Nephron progenitor cell (in vitro differentiated cells): ENCODE data around the gene ZBTB7C.

Experiments used
- DNase-seq: peaks from one replicate; pipeline ENCODE4 v3.0.0; 2021
- H3K27ac Mint-ChIP-seq: 2 replicates; pipeline ENCODE4 v1.8.0; 2021; ENCODE audit warnings: mild to moderate bottlenecking, moderate library complexity, mixed read lengths
- H3K27me3 Mint-ChIP-seq: 2 replicates; pipeline ENCODE4 v1.8.0; 2021; ENCODE audit warnings: mild to moderate bottlenecking, low read depth, mixed read lengths; ENCODE audit not compliant: poor library complexity
- H3K36me3 Mint-ChIP-seq: 2 replicates; pipeline ENCODE4 v1.8.0; 2021; ENCODE audit warnings: low read depth, mixed read lengths
- H3K4me1 Mint-ChIP-seq: 2 replicates; pipeline ENCODE4 v1.8.0; 2021; ENCODE audit warnings: mixed read lengths
- H3K4me3 Mint-ChIP-seq: 2 replicates; pipeline ENCODE4 v1.8.0; 2021; ENCODE audit warnings: mild to moderate bottlenecking, moderate library complexity, mixed read lengths
- H3K9me3 Mint-ChIP-seq: 2 replicates; pipeline ENCODE4 v1.8.0; 2021; ENCODE audit warnings: mild to moderate bottlenecking, moderate library complexity, mixed read lengths
- CTCF ChIP-seq: fragments of 200-600 bp; sonication (generic); IDR thresholded peaks from 2 replicates; pipeline ENCODE4 v1.5.0; 2021; ENCODE audit warnings: antibody characterized with exemption

Gene ZBTB7C

GRCh38 chr18:48066225-48066652 is 342.9 kb downstream of the ZBTB7C start:
- TF ChIP-seq CTCF, result no peak
- no peak for DNase-seq
- Mint-ChIP-seq H3K4me3 (no peak overlapping the region), H3K4me1 (peaks cover 44% of the 10 kb centered on the region), H3K36me3 (no peaks in the 10 kb centered on the region), H3K27me3 (peaks cover 23% of the 10 kb centered on the region), H3K27ac (peak overlapping the region; percentile 30), H3K9me3 (peaks cover 5% of the 10 kb centered on the region)

GRCh38 chr18:48065601-48065995 is 343.6 kb downstream of the ZBTB7C start:
- peaks cover 49% of the 10 kb centered on the region for H3K4me1 Mint-ChIP-seq
- H3K9me3 Mint-ChIP-seq, result peaks cover 5% of the 10 kb centered on the region
- H3K36me3 Mint-ChIP-seq, result no peaks in the 10 kb centered on the region
- H3K4me3 Mint-ChIP-seq, result no peak overlapping the region
- DNase-seq, result no peak
- H3K27me3 Mint-ChIP-seq, result peaks cover 28% of the 10 kb centered on the region
- peak overlapping the region; percentile 30 for H3K27ac Mint-ChIP-seq
- TF ChIP-seq CTCF, result no peak

GRCh38 chr18:48064978-48065600 is 344.1 kb downstream of the ZBTB7C start:
- no peak for DNase-seq
- H3K27ac Mint-ChIP-seq, result no peak overlapping the region
- H3K27me3 Mint-ChIP-seq, result peaks cover 33% of the 10 kb centered on the region
- peaks cover 54% of the 10 kb centered on the region for H3K4me1 Mint-ChIP-seq
- H3K4me3 Mint-ChIP-seq, result no peak overlapping the region
- H3K9me3 Mint-ChIP-seq, result peaks cover 5% of the 10 kb centered on the region
- TF ChIP-seq CTCF, result no peak
- no peaks in the 10 kb centered on the region for H3K36me3 Mint-ChIP-seq

GRCh38 chr18:48061781-48062570 is 347.2 kb downstream of the ZBTB7C start:
- no peaks in the 10 kb centered on the region for H3K36me3 Mint-ChIP-seq
- H3K27ac Mint-ChIP-seq, result no peak overlapping the region
- H3K4me1 Mint-ChIP-seq, result peaks cover 65% of the 10 kb centered on the region
- peaks cover 26% of the 10 kb centered on the region for H3K27me3 Mint-ChIP-seq
- TF ChIP-seq CTCF, result no peak
- no peaks in the 10 kb centered on the region for H3K9me3 Mint-ChIP-seq
- no peak for DNase-seq
- no peak overlapping the region for H3K4me3 Mint-ChIP-seq

- Mint-ChIP-seq H3K4me1 (peaks cover 59% of the 10 kb centered on the region), H3K27ac (no peak overlapping the region), H3K4me3 (no peak overlapping the region), H3K27me3 (peaks cover 24% of the 10 kb centered on the region), H3K36me3 (no peaks in the 10 kb centered on the region), H3K9me3 (no peaks in the 10 kb centered on the region)
- no peak for DNase-seq
- TF ChIP-seq CTCF, result no peak
These were observed 348.2 kb downstream of the ZBTB7C start for GRCh38 chr18:48060970-48061369.
